HG02759 (cell line): ENCODE results near the gene TNFAIP8L1.

Experiments
- ATAC-seq: cut with Tn5 transposase; IDR thresholded peaks from one replicate; pipeline ENCODE4 v1.9.1; 2021; ENCODE audit warnings: mild to moderate bottlenecking, moderate library complexity; ENCODE audit not compliant: unreplicated experiment

The TNFAIP8L1 gene

GRCh38 chr19:4647676-4648644 is 8.6 kb downstream of the TNFAIP8L1 start:
- ATAC-seq, result no peak

GRCh38 chr19:4649392-4650047 is 10.2 kb downstream of the TNFAIP8L1 start:
- ATAC-seq, result no peak

GRCh38 chr19:4650159-4650558 is 10.8 kb downstream of the TNFAIP8L1 start:
- ATAC-seq, result no peak

GRCh38 chr19:4652075-4652474 is 12.8 kb downstream of the TNFAIP8L1 start:
- ATAC-seq, result no peak

DNA sequence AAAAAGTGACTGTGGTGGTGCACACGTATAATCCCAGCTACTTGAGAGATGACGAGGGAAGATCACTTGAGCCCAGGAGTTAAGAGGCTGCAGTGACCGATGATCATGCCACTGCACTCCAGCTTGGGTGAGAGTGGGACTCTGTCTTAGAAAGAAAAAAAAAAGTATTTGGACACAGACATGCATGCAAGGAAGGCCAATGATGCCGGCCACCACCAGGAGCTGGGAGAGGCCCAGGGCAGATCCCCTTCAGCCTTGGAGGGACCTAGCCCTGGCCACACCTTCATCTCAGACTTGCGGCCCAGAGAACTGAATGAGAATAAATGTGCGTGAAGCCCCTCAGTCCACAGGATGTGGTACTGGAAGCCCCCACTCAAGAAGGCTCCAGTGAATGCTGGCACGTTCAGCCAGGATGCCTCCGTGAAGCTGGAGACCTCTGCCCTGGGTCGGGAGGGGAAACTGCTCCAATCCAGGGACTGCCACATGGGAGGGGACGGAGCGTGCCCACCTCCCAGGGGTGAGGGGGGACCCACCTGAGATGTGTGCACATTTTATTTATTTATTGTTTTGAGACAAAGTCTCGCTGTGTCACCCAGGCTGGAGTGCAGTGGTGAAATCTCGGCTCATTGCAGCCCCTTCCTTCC is 14.6 kb downstream of the TNFAIP8L1 start:
- ATAC-seq, result no peak

DNA sequence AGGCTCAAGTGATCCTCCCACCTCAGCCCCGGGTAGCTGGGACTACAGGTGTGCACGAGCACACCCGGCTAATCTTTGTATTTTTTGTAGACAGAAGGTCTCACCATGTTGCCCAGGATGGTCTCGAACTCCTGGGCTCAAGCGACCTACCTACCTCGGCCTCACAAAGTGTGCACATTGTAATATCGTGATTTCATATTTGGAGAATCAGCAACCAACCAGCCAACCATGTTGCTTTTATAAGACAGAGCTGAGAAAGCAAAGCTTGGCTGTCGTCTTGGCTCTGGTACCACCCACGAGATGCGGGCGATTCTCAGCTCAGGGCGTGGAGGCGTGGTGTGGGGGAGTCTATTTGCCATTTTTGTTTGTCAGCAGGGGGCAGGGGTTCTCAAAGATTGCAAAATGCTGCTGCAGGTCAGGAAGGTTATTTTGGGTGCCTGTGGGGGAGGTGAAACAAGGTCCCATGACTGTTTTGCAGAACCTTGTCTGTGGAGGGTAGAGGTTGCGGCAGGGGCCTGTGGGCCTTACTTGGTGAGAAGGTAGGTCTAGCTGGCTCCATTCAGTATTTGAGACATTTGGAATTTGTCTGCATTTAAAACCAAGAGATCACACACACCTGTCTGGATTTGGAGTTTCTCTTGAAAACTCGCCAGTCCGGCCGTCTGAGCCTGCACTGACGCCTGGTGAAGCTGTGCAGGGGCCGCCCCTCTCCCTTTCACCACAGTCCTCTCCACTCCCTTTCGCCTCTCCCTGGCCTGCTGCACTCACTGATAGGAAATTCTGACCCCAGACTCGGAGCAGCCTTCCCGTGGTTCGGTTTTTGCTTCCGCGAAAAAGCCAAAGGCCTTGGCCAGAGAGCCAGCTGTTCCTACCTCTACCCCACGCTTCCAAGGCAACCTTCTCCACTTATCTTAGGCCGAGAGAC is 15.4 kb downstream of the TNFAIP8L1 start:
- ATAC-seq, result no peak

- no peak for ATAC-seq
Observed at GRCh38 chr19:4656102-4656501, 16.8 kb downstream of the TNFAIP8L1 start.

DNA sequence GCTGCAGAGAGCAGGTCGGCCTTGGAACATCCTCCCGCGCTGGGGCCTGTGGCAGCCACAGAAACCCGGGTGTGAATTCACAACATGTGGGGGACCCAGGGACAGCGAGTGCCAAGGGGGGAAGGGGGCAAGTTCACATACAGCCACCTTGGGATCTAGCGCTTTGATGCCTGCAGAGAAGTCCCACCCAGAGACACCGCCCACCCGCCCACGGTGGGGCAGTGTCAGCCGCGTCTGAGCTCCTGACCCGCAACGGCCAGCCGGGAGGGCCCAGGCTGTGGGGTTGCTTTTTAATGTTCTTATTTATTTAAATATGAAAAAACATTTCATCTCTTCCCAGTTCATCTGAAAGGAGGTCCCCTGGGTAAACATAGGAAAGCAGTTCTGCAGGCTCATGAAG is 17.9 kb downstream of the TNFAIP8L1 start:
- no peak for ATAC-seq

DNA sequence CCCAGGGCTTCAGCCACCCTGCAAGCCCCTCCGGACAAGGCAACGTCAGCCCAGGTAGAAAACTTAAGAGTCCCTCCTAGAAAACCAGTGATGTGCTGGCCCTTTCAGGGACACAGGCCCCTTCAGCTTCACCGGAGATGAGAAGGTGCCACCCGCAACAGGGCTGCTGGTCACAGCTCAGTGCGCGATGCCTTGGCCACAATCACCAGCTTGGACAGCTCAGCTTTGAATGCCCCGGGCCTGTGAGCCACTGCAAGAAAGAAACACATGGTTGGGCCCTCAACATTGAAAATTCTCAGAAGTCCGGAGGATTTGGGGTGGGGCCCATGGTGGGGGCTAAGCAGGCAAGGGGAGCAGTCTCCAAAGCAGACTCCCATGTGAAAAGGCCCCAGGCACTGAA is 18.5 kb downstream of the TNFAIP8L1 start:
- ATAC-seq, result no peak

- no peak for ATAC-seq
Observed at GRCh38 chr19:4660181-4660791, 21.0 kb downstream of the TNFAIP8L1 start.

DNA sequence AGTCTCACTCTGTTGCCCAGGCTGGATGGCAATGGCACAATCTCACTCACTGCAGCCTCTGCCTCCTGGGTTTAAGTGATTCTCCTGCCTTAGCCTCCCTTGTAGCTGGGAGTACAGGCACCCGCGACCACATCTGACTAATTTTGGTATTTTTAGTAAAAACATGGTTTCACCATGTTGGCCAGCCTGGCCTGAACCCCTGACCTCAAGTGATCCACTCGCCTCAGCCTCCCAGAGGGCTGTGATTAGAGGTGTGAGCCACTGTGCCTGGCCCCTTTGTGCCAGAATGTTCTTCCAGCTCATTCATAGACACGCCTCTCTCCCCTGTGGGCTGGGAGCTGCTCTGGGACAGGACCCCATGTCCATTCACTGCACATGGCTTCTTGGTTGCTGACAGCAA is 21.7 kb downstream of the TNFAIP8L1 start:
- no peak for ATAC-seq

- ATAC-seq, result no peak
Observed at GRCh38 chr19:4662020-4662695, 22.8 kb downstream of the TNFAIP8L1 start.

GRCh38 chr19:4662812-4663211 is 23.5 kb downstream of the TNFAIP8L1 start:
- ATAC-seq, result no peak

- ATAC-seq, result no peak
Observed at GRCh38 chr19:4664642-4665041, 25.3 kb downstream of the TNFAIP8L1 start.

GRCh38 chr19:4669723-4670480 is 30.6 kb downstream of the TNFAIP8L1 start, which contains the start of gene MYDGF:
Gene MYDGF, minus strand, starts transcription at chr19:4670342. Its CDS starts 8 bp downstream, at chr19:4670334.
- ATAC-seq, result peak; percentile 94

GRCh38 chr19:4671185-4671851 is 32.0 kb downstream of the TNFAIP8L1 start:
- ATAC-seq, result no peak

GRCh38 chr19:4673216-4673615 is 33.9 kb downstream of the TNFAIP8L1 start:
- ATAC-seq, result no peak

DNA sequence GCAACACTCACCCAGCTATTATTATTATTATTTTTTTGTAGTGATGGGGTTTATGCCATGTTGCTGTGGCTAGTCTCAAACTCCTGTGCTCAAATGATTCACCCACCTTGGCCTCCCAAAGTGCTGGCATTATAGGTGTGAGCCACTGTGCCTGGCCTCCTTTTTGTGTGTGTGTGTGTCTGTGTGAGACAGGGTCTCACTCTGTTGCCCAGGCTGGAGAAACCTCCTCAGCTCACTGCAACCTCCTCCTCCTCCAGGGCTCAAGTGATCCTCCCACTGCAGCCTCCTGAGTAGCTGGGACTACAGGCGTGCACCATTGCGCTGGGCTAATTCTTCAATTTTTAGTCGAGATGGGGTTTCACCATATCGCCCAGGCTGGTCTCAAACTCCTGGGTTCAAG is 34.4 kb downstream of the TNFAIP8L1 start:
- ATAC-seq, result no peak
